H9 (cell line): ENCODE results near the gene TTC9. TPM values are rescaled to one million over a fixed set of nuclear protein-coding genes. Genes with fewer than 3 reads are reported as not detected.

Source experiments
- DNase-seq: peaks from one replicate; pipeline ENCODE4 v3.0.0-alpha.2; 2017
- H2AFZ ChIP-seq: one replicate; pipeline ENCODE4 v1.6.1; 2013; ENCODE audit warnings: mild to moderate bottlenecking, low read length, control low read depth, moderate library complexity
- H2AK5ac ChIP-seq: 2 replicates; pipeline ENCODE4 v1.6.1; 2013; ENCODE audit warnings: low read length, control low read depth, mixed read lengths; ENCODE audit not compliant: insufficient read length
- H2BK120ac ChIP-seq: one replicate; pipeline ENCODE4 v1.6.1; 2013; ENCODE audit warnings: low read depth, mild to moderate bottlenecking, low read length, control low read depth, inconsistent platforms; ENCODE audit not compliant: poor library complexity, severe bottlenecking
- H2BK12ac ChIP-seq: 2 replicates; pipeline ENCODE4 v1.6.1; 2013; ENCODE audit warnings: low read length, control low read depth, mixed read lengths, low read depth; ENCODE audit not compliant: insufficient read length
- H2BK15ac ChIP-seq: 2 replicates; pipeline ENCODE4 v1.6.1; 2013; ENCODE audit warnings: low read depth, low read length, control low read depth
- H2BK20ac ChIP-seq: one replicate; pipeline ENCODE4 v1.6.1; 2013; ENCODE audit warnings: low read depth, mild to moderate bottlenecking, low read length, control low read depth, inconsistent platforms; ENCODE audit not compliant: poor library complexity, severe bottlenecking
- H2BK5ac ChIP-seq: 2 replicates; pipeline ENCODE4 v1.6.1; 2013; ENCODE audit warnings: low read length, control low read depth, mixed read lengths; ENCODE audit not compliant: insufficient read length
- H3K14ac ChIP-seq: 2 replicates; pipeline ENCODE4 v1.6.1; 2013; ENCODE audit warnings: low read length, control low read depth; ENCODE audit not compliant: insufficient read depth
- H3K18ac ChIP-seq: 2 replicates; pipeline ENCODE4 v1.6.1; 2013; ENCODE audit warnings: low read depth, mild to moderate bottlenecking, mixed read lengths, low read length, control low read depth; ENCODE audit not compliant: insufficient read length
- H3K23ac ChIP-seq: 2 replicates; pipeline ENCODE4 v1.6.1; 2013; ENCODE audit warnings: low read length, control low read depth, mixed read lengths, low read depth; ENCODE audit not compliant: insufficient read length
- H3K23me2 ChIP-seq: 2 replicates; pipeline ENCODE4 v1.6.1; 2013; ENCODE audit warnings: low read depth, mild to moderate bottlenecking, mixed read lengths, low read length, control low read depth; ENCODE audit not compliant: insufficient read length, poor library complexity, severe bottlenecking
- H3K27ac ChIP-seq: 2 replicates; pipeline ENCODE4 v1.5.1; 2013; ENCODE audit warnings: low read length, control low read depth, mixed read lengths, low read depth; ENCODE audit not compliant: insufficient read length
- H3K27me3 ChIP-seq: 2 replicates; pipeline ENCODE4 v1.6.1; 2013; ENCODE audit warnings: low read length, control low read depth, inconsistent platforms; ENCODE audit not compliant: insufficient read depth
- H3K4ac ChIP-seq: 2 replicates; pipeline ENCODE4 v1.6.1; 2013; ENCODE audit warnings: low read depth, mild to moderate bottlenecking, control low read depth, inconsistent platforms, low read length, moderate library complexity
- H3K4me1 ChIP-seq: 2 replicates; pipeline ENCODE4 v1.6.1; 2013; ENCODE audit warnings: low read length, control low read depth, inconsistent platforms; ENCODE audit not compliant: insufficient read depth
- H3K4me2 ChIP-seq: 2 replicates; pipeline ENCODE4 v1.6.1; 2013; ENCODE audit warnings: low read length, control low read depth, mixed read lengths; ENCODE audit not compliant: insufficient read length, insufficient read depth
- H3K56ac ChIP-seq: 2 replicates; pipeline ENCODE4 v1.6.1; 2013; ENCODE audit warnings: low read depth, mild to moderate bottlenecking, mixed read lengths, low read length, control low read depth; ENCODE audit not compliant: insufficient read length
- H3K79me1 ChIP-seq: 2 replicates; pipeline ENCODE4 v1.6.1; 2013; ENCODE audit warnings: low read depth, mild to moderate bottlenecking, moderate library complexity, low read length, control low read depth, inconsistent platforms; ENCODE audit not compliant: insufficient read depth, poor library complexity, severe bottlenecking
- H3K79me2 ChIP-seq: 2 replicates; pipeline ENCODE4 v1.6.1; 2013; ENCODE audit warnings: low read length, control low read depth, inconsistent platforms; ENCODE audit not compliant: insufficient read depth
- H3K9ac ChIP-seq: 2 replicates; pipeline ENCODE4 v1.6.1; 2013; ENCODE audit warnings: low read length, control low read depth, mixed read lengths; ENCODE audit not compliant: insufficient read length; ENCODE audit errors: extremely low read depth
- H3K9me3 ChIP-seq: one replicate; pipeline ENCODE4 v1.6.1; 2013; ENCODE audit warnings: low read depth, low read length, inconsistent platforms; ENCODE audit not compliant: control insufficient read depth
- H3T11ph ChIP-seq: one replicate; pipeline ENCODE4 v1.6.1; 2013; ENCODE audit warnings: mild to moderate bottlenecking, low read length, control low read depth, inconsistent platforms
- H4K20me1 ChIP-seq: one replicate; pipeline ENCODE4 v1.6.1; 2013; ENCODE audit not compliant: control insufficient read depth, insufficient read length, insufficient read depth
- H4K5ac ChIP-seq: 2 replicates; pipeline ENCODE4 v1.6.1; 2013; ENCODE audit warnings: low read depth, mild to moderate bottlenecking, mixed read lengths, low read length, control low read depth; ENCODE audit not compliant: insufficient read length
- H4K8ac ChIP-seq: replicated peaks from 2 replicates; pipeline ENCODE4 v1.6.1; 2013; ENCODE audit warnings: low read length, control low read depth, mixed read lengths, low read depth; ENCODE audit not compliant: insufficient read length
- H4K91ac ChIP-seq: 2 replicates; pipeline ENCODE4 v1.6.1; 2013; ENCODE audit warnings: low read depth, mild to moderate bottlenecking, moderate library complexity, mixed read lengths, low read length, control low read depth; ENCODE audit not compliant: insufficient read length
- H3K27ac Mint-ChIP-seq, 3 experiments: 2 replicates in 2 of 3; 3 replicates in 1 of 3; pipeline ENCODE4 v1.8.0; 2020 to 2021; ENCODE audit warnings: mixed read lengths in 3 of 3, mild to moderate bottlenecking in 1 of 3, moderate library complexity in 1 of 3
- H3K27me3 Mint-ChIP-seq: 2 replicates; pipeline ENCODE4 v1.8.0; 2021; ENCODE audit warnings: low read depth, mild to moderate bottlenecking, moderate library complexity, mixed read lengths
- H3K36me3 Mint-ChIP-seq, 3 experiments: 2 replicates in 2 of 3; 3 replicates in 1 of 3; pipeline ENCODE4 v1.8.0; 2020 to 2021; ENCODE audit warnings: low read depth in 3 of 3, mixed read lengths in 3 of 3; ENCODE audit not compliant: insufficient read depth in 1 of 3
- H3K4me1 Mint-ChIP-seq, 2 experiments: 2 replicates each; pipeline ENCODE4 v1.8.0; 2020; ENCODE audit warnings: mixed read lengths in 2 of 2
- H3K4me3 Mint-ChIP-seq, 2 experiments: 2 replicates in 1 of 2; 3 replicates in 1 of 2; pipeline ENCODE4 v1.8.0; 2020 to 2021; ENCODE audit warnings: mild to moderate bottlenecking in 2 of 2, mixed read lengths in 2 of 2, moderate library complexity in 1 of 2
- H3K9me3 Mint-ChIP-seq, 2 experiments: 2 replicates in 1 of 2; 3 replicates in 1 of 2; pipeline ENCODE4 v1.8.0; 2020; ENCODE audit warnings: mild to moderate bottlenecking in 2 of 2, mixed read lengths in 2 of 2, moderate library complexity in 1 of 2
- CTCF ChIP-seq: fragments of 200-600 bp; sonication (generic); conservative IDR thresholded peaks from 3 replicates; pipeline ENCODE4 v1.8.0; 2021; ENCODE audit warnings: antibody characterized with exemption, mild to moderate bottlenecking
- WGBS: extraction: QIAGEN DNeasy Blood & Tissue Kit; methylation state at CpG from one replicate; pipeline ENCODE4 v1.1.7; 2013; ENCODE audit warnings: missing lambda C conversion rate, low lambda C conversion rate, mixed read lengths; ENCODE audit not compliant: insufficient read length; ENCODE audit errors: extremely low coverage; 5-methylcytosine and 5-hydroxymethylcytosine counted together
- total RNA-seq: library from RNA; stranded (reverse); gene quantifications from 2 replicates; pipeline ENCODE4 v1.2.1, GENCODE V29; 2021

The TTC9 gene
- total RNA-seq, 1 experiment from 2014 or later = 17.4 TPM

DNA sequence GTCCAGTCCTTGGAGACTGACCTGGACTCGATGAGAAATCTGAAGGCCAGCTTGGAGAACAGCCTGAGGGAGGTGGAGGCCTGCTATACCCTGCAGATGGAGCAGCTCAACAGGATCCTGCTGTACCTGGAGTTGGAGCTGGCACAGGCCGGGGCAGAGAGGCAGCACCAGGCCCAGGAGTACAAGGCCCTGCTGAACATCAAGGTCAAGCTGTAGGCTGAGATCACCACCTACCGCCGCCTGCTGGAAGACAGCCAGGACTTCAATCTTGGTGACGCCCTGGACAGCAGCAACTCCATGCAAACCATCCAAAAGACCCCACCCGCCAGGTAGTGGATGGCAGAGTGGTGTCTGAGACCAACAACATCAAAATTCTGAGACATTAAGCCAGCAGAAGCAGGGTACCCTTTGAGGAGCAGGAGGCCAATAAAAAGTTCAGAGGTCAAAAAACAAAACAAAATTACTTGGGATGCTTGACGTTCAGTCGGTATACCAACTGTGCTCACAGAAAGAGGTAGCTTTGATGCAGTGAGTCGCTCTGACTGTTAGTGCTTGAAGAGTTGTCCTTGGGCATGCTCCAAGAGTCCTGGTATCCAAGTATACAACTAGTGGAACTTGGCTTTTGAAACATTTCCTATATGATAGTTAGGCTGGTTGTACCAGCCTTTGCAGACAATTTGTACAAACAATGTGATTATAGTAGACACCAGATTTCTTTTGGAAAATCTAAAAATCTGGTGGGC lies 46.1 kb upstream of the TTC9 start:
- no peak overlapping the region for H2BK120ac ChIP-seq
- no peaks in the 10 kb centered on the region for H3K9me3 Mint-ChIP-seq
- peak; percentile 37 for DNase-seq

More for the DNA sequence above, 46.1 kb upstream of the TTC9 start:
- no peaks in the 10 kb centered on the region for H3K27me3 ChIP-seq
- WGBS = no CpG with 5 or more reads among the region's 9 CpGs
- H3K27ac ChIP-seq = no peak overlapping the region
- peaks cover 8 to 11% of the 10 kb centered on the region in 2 experiments for H3K4me1 Mint-ChIP-seq
- H3K36me3 Mint-ChIP-seq = peaks cover 23 to 59% (median 52%) of the 10 kb centered on the region in 3 experiments; a peak in 6 of 7 replicates
- no peak overlapping the region for H3K56ac ChIP-seq
- H3K4me3 Mint-ChIP-seq = no peak overlapping the region
- H2BK12ac ChIP-seq = no peak overlapping the region
- H2BK5ac ChIP-seq = no peak overlapping the region
- no peak overlapping the region for H2AK5ac ChIP-seq
- no peak overlapping the region for H3K9ac ChIP-seq
- H3K27ac Mint-ChIP-seq = no peak overlapping the region
- no peak overlapping the region for H3K14ac ChIP-seq
- TF ChIP-seq CTCF = peak; percentile 37; the same call in 2 of the 3 replicates
- H3K79me2 ChIP-seq = peaks cover 22% of the 10 kb centered on the region
- H2BK20ac ChIP-seq = no peak overlapping the region
- H3K4me2 ChIP-seq = no peak overlapping the region
- H2AFZ ChIP-seq = no peak overlapping the region
- peaks cover 16% of the 10 kb centered on the region for H3K79me1 ChIP-seq
- H4K8ac ChIP-seq = no peak overlapping the region
- H3K23me2 ChIP-seq = peaks cover 5% of the 10 kb centered on the region
- no peak overlapping the region for H3K18ac ChIP-seq
- H3K9me3 ChIP-seq = no peaks in the 10 kb centered on the region
- no peak overlapping the region for H3K4ac ChIP-seq
- H3K23ac ChIP-seq = no peak overlapping the region
- H3K27me3 Mint-ChIP-seq = no peaks in the 10 kb centered on the region
- no peak overlapping the region for H2BK15ac ChIP-seq
- no peaks in the 10 kb centered on the region for H4K20me1 ChIP-seq
- H3T11ph ChIP-seq = no peak overlapping the region
- no peaks in the 10 kb centered on the region for H3K4me1 ChIP-seq
- no peak overlapping the region for H4K5ac ChIP-seq
- no peak overlapping the region for H4K91ac ChIP-seq
